Stimulated activated naive CD8-positive, alpha-beta T cell treated with anti-CD3 and anti-CD28 coated beads, Interleukin-15, amount 100 ng/mL, for 72 hours (primary cell): ENCODE results near the gene PODNL1.

ENCODE experiments used
- ATAC-seq: fragments of 150-1000 bp; cut with Tn5 transposase; 2 replicates; pipeline ENCODE4 v1.10.0; 2021; ENCODE audit warnings: mild to moderate bottlenecking, moderate library complexity
- DNase-seq, 2 donors: peaks; one replicate each; pipeline ENCODE4 v3.0.0; 2021 to 2022
- H3K27ac Mint-ChIP-seq, 2 donors: one replicate each; pipeline ENCODE4 v1.8.0; 2022; ENCODE audit warnings: mild to moderate bottlenecking in 2 of 2, mixed read lengths in 2 of 2, moderate library complexity in 2 of 2
- H3K27me3 Mint-ChIP-seq: one replicate; pipeline ENCODE4 v1.8.0; 2022; ENCODE audit warnings: mixed read lengths
- H3K4me1 Mint-ChIP-seq: one replicate; pipeline ENCODE4 v1.8.0; 2022; ENCODE audit warnings: mild to moderate bottlenecking, mixed read lengths
- H3K4me3 Mint-ChIP-seq, 2 donors: one replicate each; pipeline ENCODE4 v1.8.0; 2022; ENCODE audit warnings: mild to moderate bottlenecking in 2 of 2, mixed read lengths in 2 of 2, moderate library complexity in 1 of 2
- H3K9me3 Mint-ChIP-seq, 2 donors: one replicate each; pipeline ENCODE4 v1.8.0; 2022; ENCODE audit warnings: mixed read lengths in 2 of 2

The PODNL1 gene

GRCh38 chr19:13952154-13952930 lies 14.1 kb upstream of the PODNL1 start, which contains the start of gene DCAF15:
Gene DCAF15, plus strand, starts transcription at chr19:13952509. Its CDS starts 4 bp downstream, at chr19:13952513.
- peak within 1 kb of the TSS; percentile 98 to 99 for H3K27ac Mint-ChIP-seq
- ATAC-seq (peak; percentile 98), DNase-seq (peak; percentile 99 to 100)
- no peaks in the 10 kb centered on the region for H3K9me3 Mint-ChIP-seq
- no peaks in the 10 kb centered on the region for H3K27me3 Mint-ChIP-seq
- H3K4me3 Mint-ChIP-seq: peak within 1 kb of the TSS; percentile 100
- peaks cover 27% of the 10 kb centered on the region for H3K4me1 Mint-ChIP-seq

- Mint-ChIP-seq H3K4me1 (peaks cover 27% of the 10 kb centered on the region), H3K27ac (peak overlapping the region; percentile 98 to 99), H3K27me3 (no peaks in the 10 kb centered on the region), H3K9me3 (no peaks in the 10 kb centered on the region), H3K4me3 (peak overlapping the region; percentile 100)
- DNase-seq (no peak), ATAC-seq (peak; percentile 31)
Observed at GRCh38 chr19:13951799-13952153, 13.6 kb upstream of the PODNL1 start.

DNA sequence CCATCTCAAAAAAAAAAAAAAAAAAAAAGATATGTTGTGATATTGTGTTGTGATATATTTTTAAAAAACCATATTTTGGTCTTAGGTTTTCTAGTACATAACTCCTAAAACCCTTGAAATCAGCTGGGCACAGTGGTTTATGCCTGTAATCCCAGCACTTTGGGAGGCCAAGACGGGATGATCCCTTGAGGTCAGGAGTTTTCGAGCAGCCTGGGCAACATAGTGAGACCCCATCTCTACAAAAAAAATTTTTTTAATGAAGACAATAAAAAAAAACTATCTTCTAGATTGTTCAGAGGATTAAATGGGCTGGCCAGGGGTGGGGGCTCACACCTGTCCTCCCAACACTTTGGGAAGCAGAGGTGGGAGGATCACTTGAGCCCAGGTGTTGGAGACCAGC lies 12.8 kb upstream of the PODNL1 start:
- Mint-ChIP-seq H3K4me1 (peaks cover 27% of the 10 kb centered on the region), H3K4me3 (no peak overlapping the region), H3K27ac (no peak overlapping the region), H3K27me3 (no peaks in the 10 kb centered on the region), H3K9me3 (no peaks in the 10 kb centered on the region)
- DNase-seq: no peak
- ATAC-seq: no peak

GRCh38 chr19:13946414-13946813 lies 8.2 kb upstream of the PODNL1 start:
- Mint-ChIP-seq H3K27ac (no peak overlapping the region), H3K4me3 (no peak overlapping the region), H3K27me3 (no peaks in the 10 kb centered on the region), H3K9me3 (no peaks in the 10 kb centered on the region), H3K4me1 (peaks cover under 1% of the 10 kb centered on the region)
- ATAC-seq: no peak
- no peak for DNase-seq

- no peak for DNase-seq
- H3K27ac Mint-ChIP-seq: no peak overlapping the region
- H3K9me3 Mint-ChIP-seq: no peaks in the 10 kb centered on the region
- H3K4me1 Mint-ChIP-seq: no peaks in the 10 kb centered on the region
- H3K27me3 Mint-ChIP-seq: peaks cover 7% of the 10 kb centered on the region
- ATAC-seq: no peak
- no peak overlapping the region for H3K4me3 Mint-ChIP-seq
Observed at GRCh38 chr19:13942023-13942684, 3.9 kb upstream of the PODNL1 start.

- no peak for DNase-seq
- ATAC-seq: peak; percentile 19
- H3K9me3 Mint-ChIP-seq: no peaks in the 10 kb centered on the region
- H3K27ac Mint-ChIP-seq: no peak overlapping the region
- H3K4me3 Mint-ChIP-seq: no peak overlapping the region
- H3K27me3 Mint-ChIP-seq: peaks cover 9% of the 10 kb centered on the region
- H3K4me1 Mint-ChIP-seq: peaks cover 9% of the 10 kb centered on the region
Observed at GRCh38 chr19:13937479-13938300, 527 bp downstream of the PODNL1 start.

GRCh38 chr19:13935765-13936510 lies 2.3 kb downstream of the PODNL1 start:
- Mint-ChIP-seq H3K4me3 (no peak overlapping the region), H3K9me3 (no peaks in the 10 kb centered on the region), H3K27me3 (peaks cover 9% of the 10 kb centered on the region), H3K27ac (peak overlapping the region in 1 of 2 donors; percentile 45), H3K4me1 (peaks cover 9% of the 10 kb centered on the region)
- no peak for ATAC-seq
- no peak for DNase-seq

DNA sequence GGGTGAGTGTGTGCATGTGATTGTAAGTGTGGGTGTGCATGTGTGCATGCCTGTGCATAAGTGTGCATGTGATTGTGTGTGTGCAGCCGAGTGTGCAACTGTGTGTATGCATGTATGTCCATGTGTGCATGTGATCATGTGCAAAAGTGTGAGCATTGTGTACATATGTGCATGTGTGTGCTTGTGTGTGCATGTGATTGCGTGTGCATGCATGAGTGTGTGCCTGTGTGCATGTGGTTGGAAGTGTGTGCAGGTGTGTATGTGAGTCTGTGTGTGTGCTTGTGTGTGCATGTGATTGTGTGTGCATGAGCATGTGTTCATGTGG lies 3.5 kb downstream of the PODNL1 start:
- DNase-seq (no peak), ATAC-seq (no peak)
- no peak overlapping the region for H3K27ac Mint-ChIP-seq
- no peak overlapping the region for H3K4me3 Mint-ChIP-seq
- peaks cover 9% of the 10 kb centered on the region for H3K27me3 Mint-ChIP-seq
- H3K9me3 Mint-ChIP-seq: no peaks in the 10 kb centered on the region
- H3K4me1 Mint-ChIP-seq: peaks cover 9% of the 10 kb centered on the region

DNA sequence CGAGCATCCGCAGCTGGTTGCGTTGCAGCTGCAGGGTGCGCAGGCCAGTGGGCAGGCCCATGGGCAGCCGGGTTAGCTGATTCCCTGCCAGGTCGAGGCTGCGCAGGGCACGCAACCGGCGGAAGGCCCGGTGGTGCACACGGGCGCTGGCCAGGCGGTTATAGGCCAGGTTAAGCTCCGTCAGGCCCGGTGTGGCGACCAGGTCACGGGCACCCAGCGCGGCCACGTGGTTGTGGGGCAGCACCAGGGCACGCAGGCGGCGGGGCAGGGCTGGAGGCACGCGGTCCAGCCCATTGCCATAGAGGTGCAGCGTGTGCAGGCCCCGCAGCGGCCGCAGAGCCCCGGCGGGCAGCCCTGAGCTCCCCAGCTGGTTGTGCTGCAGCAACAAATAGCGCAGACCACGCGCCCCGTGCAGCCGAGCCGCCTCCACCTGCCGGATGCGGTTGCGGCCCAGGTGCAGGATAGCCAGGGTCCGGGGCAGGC lies 5.3 kb downstream of the PODNL1 start:
- Mint-ChIP-seq H3K4me1 (peaks cover 9% of the 10 kb centered on the region), H3K27ac (no peak overlapping the region), H3K4me3 (no peak overlapping the region), H3K9me3 (no peaks in the 10 kb centered on the region), H3K27me3 (peaks cover 9% of the 10 kb centered on the region)
- ATAC-seq: no peak
- no peak for DNase-seq

- Mint-ChIP-seq H3K9me3 (no peaks in the 10 kb centered on the region), H3K27me3 (peaks cover 2% of the 10 kb centered on the region), H3K4me3 (no peak overlapping the region), H3K4me1 (peaks cover 9% of the 10 kb centered on the region), H3K27ac (no peak overlapping the region)
- ATAC-seq (no peak), DNase-seq (no peak)
Observed at GRCh38 chr19:13932149-13932637, 6.0 kb downstream of the PODNL1 start.

DNA sequence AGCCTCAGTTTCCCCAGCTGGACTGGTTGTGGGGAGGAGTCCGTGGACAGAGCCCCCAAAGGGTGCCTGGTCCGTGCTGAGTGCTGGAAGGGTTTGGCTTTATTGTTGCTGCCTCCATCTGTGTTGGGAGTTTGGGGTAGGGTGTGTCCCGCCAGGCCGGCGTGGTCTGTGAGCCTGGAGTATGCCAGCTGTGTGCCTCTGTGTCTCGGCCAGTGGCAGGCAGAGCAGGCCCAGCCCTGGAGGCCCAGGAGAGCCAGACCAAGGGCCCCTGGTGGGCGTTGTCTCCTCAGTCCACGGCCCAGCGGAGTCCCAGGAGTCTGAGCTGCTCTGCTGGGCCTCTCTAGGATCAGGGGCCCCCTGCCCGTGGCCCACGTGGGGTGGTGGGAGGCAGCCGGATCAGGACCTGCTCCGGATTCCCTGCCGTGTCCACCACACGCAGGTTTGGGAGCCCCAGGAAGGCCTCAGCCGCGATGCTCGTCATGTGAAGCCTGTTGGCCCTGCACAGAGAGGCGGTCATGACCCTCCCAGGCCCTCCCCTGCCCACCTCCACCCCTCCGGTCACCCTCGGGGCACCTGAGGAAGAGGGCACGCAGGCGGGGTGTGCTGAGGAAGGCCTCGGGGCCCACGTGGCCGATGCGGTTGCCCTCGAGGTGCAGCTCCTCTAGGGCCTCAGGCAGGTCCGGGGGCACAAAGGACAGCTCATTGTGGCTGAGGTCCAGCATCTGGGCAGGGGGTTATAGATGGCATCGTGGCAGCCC lies 6.6 kb downstream of the PODNL1 start:
- Mint-ChIP-seq H3K4me1 (peaks cover 9% of the 10 kb centered on the region), H3K4me3 (no peak overlapping the region), H3K9me3 (no peaks in the 10 kb centered on the region), H3K27ac (no peak overlapping the region), H3K27me3 (no peaks in the 10 kb centered on the region)
- DNase-seq (no peak), ATAC-seq (peak; percentile 13)

- no peak overlapping the region for H3K4me3 Mint-ChIP-seq
- no peak for ATAC-seq
- H3K4me1 Mint-ChIP-seq: peaks cover 9% of the 10 kb centered on the region
- no peaks in the 10 kb centered on the region for H3K9me3 Mint-ChIP-seq
- DNase-seq: no peak
- peak overlapping the region in 1 of 2 donors; percentile 69 for H3K27ac Mint-ChIP-seq
- H3K27me3 Mint-ChIP-seq: no peaks in the 10 kb centered on the region
Observed at GRCh38 chr19:13930402-13930801, 7.8 kb downstream of the PODNL1 start.

GRCh38 chr19:13929956-13930355 lies 8.3 kb downstream of the PODNL1 start:
- Mint-ChIP-seq H3K27ac (no peak overlapping the region), H3K4me3 (no peak overlapping the region), H3K4me1 (peaks cover 9% of the 10 kb centered on the region), H3K27me3 (no peaks in the 10 kb centered on the region), H3K9me3 (no peaks in the 10 kb centered on the region)
- ATAC-seq (no peak), DNase-seq (no peak)

DNA sequence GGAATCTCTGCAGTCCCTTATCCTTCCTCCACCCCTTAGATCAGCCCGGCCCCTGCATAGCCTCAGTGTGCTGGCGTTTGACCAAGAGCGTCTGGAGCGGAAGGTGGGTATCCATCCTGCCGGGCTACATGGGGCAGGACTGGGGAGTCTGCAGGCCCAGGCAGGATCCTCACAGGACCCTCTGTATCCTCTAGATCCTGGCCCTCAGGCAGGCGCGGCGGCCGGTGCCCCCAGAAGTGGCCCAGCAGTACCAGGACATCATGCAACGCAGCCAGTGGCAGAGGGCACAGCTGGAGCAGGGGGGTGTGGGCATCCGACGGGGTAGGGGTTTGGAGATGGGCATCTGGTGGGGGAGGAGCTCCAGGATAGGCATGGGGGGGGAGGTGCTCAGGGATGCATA lies 8.9 kb downstream of the PODNL1 start:
- Mint-ChIP-seq H3K4me3 (no peak overlapping the region), H3K27me3 (no peaks in the 10 kb centered on the region), H3K9me3 (no peaks in the 10 kb centered on the region), H3K4me1 (peaks cover 9% of the 10 kb centered on the region), H3K27ac (no peak overlapping the region)
- no peak for ATAC-seq
- no peak for DNase-seq
